Parathyroid adenoma (tissue), 2 donors: ENCODE measurements around the gene PPIP5K2.

Experiments used
- H2AFZ ChIP-seq: fragments of 300-600 bp; sonication (generic); one replicate; pipeline ENCODE4 v1.7.0; 2017; ENCODE audit warnings: antibody characterized with exemption, mild to moderate bottlenecking
- H3K27ac ChIP-seq: fragments of 300-600 bp; sonication (generic); one replicate; pipeline ENCODE4 v1.7.0; 2017
- H3K27me3 ChIP-seq: fragments of 300-600 bp; sonication (generic); one replicate; pipeline ENCODE4 v1.7.0; 2017; ENCODE audit warnings: low read length; ENCODE audit not compliant: control insufficient read depth, insufficient read depth
- H3K36me3 ChIP-seq: fragments of 300-600 bp; sonication (generic); one replicate; pipeline ENCODE4 v1.7.0; 2017; ENCODE audit warnings: low read length; ENCODE audit not compliant: control insufficient read depth, insufficient read depth
- H3K4me1 ChIP-seq: fragments of 300-600 bp; sonication (generic); one replicate; pipeline ENCODE4 v1.7.0; 2017; ENCODE audit warnings: control low read depth
- H3K4me2 ChIP-seq: fragments of 300-600 bp; sonication (generic); one replicate; pipeline ENCODE4 v1.7.0; 2017; ENCODE audit warnings: low read length
- H3K4me3 ChIP-seq: fragments of 300-600 bp; sonication (generic); one replicate; pipeline ENCODE4 v1.7.0; 2017; ENCODE audit warnings: low read depth, low read length
- H3K79me2 ChIP-seq: fragments of 300-600 bp; sonication (generic); one replicate; pipeline ENCODE4 v1.7.0; 2017; ENCODE audit warnings: control low read depth
- H3K9ac ChIP-seq: fragments of 300-600 bp; sonication (generic); one replicate; pipeline ENCODE4 v1.7.0; 2017; ENCODE audit warnings: mild to moderate bottlenecking
- H3K9me3 ChIP-seq: fragments of 300-600 bp; sonication (generic); one replicate; pipeline ENCODE4 v1.7.0; 2017; ENCODE audit warnings: low read length; ENCODE audit not compliant: control insufficient read depth
- CTCF ChIP-seq: fragments of 300-600 bp; sonication (generic); IDR thresholded peaks from one replicate; pipeline ENCODE4 v1.7.0; 2017; ENCODE audit warnings: antibody characterized with exemption, mild to moderate bottlenecking
- donor health status: primary hyperparathyroidism.

Gene PPIP5K2

GRCh38 chr5:103228061-103228460 is 108.0 kb downstream of the PPIP5K2 start:
- Histone ChIP-seq H3K9me3 (no peaks in the 10 kb centered on the region), H3K79me2 (no peaks in the 10 kb centered on the region), H3K4me3 (no peak overlapping the region), H3K27me3 (no peaks in the 10 kb centered on the region), H3K27ac (no peak overlapping the region), H3K4me1 (no peaks in the 10 kb centered on the region), H2AFZ (no peak overlapping the region), H3K9ac (no peak overlapping the region), H3K36me3 (no peaks in the 10 kb centered on the region), H3K4me2 (no peak overlapping the region)
- TF ChIP-seq CTCF = no peak

GRCh38 chr5:103228588-103228987 is 108.5 kb downstream of the PPIP5K2 start:
- no peaks in the 10 kb centered on the region for H3K79me2 ChIP-seq
- H3K4me1 ChIP-seq = no peaks in the 10 kb centered on the region
- no peak overlapping the region for H3K9ac ChIP-seq
- H3K4me2 ChIP-seq = no peak overlapping the region
- H3K27me3 ChIP-seq = no peaks in the 10 kb centered on the region
- H2AFZ ChIP-seq = no peak overlapping the region
- H3K9me3 ChIP-seq = no peaks in the 10 kb centered on the region
- H3K36me3 ChIP-seq = no peaks in the 10 kb centered on the region
- no peak overlapping the region for H3K27ac ChIP-seq
- TF ChIP-seq CTCF = no peak
- no peak overlapping the region for H3K4me3 ChIP-seq

DNA sequence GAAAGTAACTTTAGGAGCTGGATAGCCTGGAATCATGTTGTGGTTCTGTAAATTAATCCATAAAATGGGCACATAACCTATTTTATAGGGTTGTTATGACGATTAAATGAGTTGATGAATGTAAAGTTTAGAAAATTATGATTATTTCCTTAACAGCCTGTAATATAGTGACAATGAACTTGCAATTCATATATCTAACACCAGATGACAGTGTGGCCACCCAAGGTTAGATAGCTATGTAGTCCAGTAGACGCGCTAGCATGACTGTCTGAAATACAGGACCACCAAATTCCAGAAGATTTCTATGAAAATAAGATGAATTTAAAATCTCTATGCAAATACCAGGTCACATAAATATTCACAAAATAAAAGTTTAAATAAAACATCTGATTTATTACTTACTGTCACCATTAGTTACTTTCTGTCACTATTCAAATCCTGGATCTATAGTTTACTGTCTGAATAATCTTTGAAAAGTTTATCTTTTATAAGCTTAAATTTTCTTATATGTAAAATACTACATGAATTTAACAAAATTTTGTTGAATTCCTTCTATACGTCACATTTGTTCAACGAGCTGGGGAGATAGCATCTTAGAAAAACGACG is 112.4 kb downstream of the PPIP5K2 start:
- Histone ChIP-seq H3K4me3 (no peak overlapping the region), H3K27me3 (no peaks in the 10 kb centered on the region), H3K4me1 (no peaks in the 10 kb centered on the region), H3K36me3 (no peaks in the 10 kb centered on the region), H3K9me3 (no peaks in the 10 kb centered on the region), H3K4me2 (no peak overlapping the region), H2AFZ (no peak overlapping the region), H3K79me2 (no peaks in the 10 kb centered on the region), H3K9ac (no peak overlapping the region), H3K27ac (no peak overlapping the region)
- TF ChIP-seq CTCF = peak; percentile 99

DNA sequence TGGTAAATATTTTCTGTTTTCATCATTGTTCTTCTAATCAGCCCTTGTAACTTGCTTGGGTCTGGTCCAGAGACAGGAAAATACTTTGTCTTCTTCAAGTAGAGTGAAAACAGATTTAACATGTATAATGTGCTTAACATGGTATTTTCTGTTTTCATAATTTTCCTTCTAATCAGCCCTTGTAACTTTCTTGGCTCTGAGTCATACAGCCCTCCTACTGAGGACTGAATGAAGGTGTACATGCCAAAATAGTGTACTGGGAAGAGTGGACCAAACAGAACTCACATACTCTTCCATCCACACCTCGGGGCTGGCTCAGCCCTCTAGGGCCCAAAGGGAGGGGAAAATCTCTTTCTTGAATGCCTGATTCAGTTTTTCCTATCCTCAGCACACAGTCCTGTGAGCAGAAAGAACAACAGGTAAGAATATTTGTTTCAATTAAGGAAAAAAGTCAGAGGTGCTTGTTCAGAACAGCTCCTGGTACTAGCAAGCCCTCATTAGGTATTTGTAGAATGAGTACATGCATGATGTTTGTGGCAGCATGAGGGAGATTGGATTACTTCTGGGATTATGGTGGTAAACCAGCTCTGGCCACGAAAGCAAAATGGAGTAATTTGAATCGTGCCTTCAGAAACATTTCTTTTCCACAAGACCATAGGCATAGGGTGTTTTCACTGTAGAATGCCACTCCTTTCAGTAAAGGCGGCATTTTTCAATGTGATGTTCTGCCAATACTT is 114.3 kb downstream of the PPIP5K2 start:
- H3K4me2 ChIP-seq = no peak overlapping the region
- no peaks in the 10 kb centered on the region for H3K79me2 ChIP-seq
- no peaks in the 10 kb centered on the region for H3K36me3 ChIP-seq
- no peak overlapping the region for H3K4me3 ChIP-seq
- H3K9ac ChIP-seq = no peak overlapping the region
- no peaks in the 10 kb centered on the region for H3K9me3 ChIP-seq
- H3K4me1 ChIP-seq = no peaks in the 10 kb centered on the region
- H2AFZ ChIP-seq = peak overlapping the region; percentile 40
- TF ChIP-seq CTCF = no peak
- no peaks in the 10 kb centered on the region for H3K27me3 ChIP-seq
- no peak overlapping the region for H3K27ac ChIP-seq

GRCh38 chr5:103235891-103236290 is 115.8 kb downstream of the PPIP5K2 start:
- Histone ChIP-seq H3K9ac (no peak overlapping the region), H3K4me2 (no peak overlapping the region), H3K4me3 (no peak overlapping the region), H3K36me3 (no peaks in the 10 kb centered on the region), H2AFZ (no peak overlapping the region), H3K27me3 (no peaks in the 10 kb centered on the region), H3K4me1 (no peaks in the 10 kb centered on the region), H3K79me2 (no peaks in the 10 kb centered on the region), H3K9me3 (no peaks in the 10 kb centered on the region), H3K27ac (no peak overlapping the region)
- TF ChIP-seq CTCF = no peak
